IPS-15b (cell line): Measurements from ENCODE around the gene SLX9.

Experiments
- H3K27me3 ChIP-seq: one replicate; pipeline ENCODE4 v1.6.1; 2013; ENCODE audit warnings: low read length; ENCODE audit not compliant: control insufficient read depth, insufficient read depth
- H3K36me3 ChIP-seq: one replicate; pipeline ENCODE4 v1.6.1; 2013; ENCODE audit warnings: low read length; ENCODE audit not compliant: control insufficient read depth, insufficient read depth
- H3K4me1 ChIP-seq: one replicate; pipeline ENCODE4 v1.6.1; 2013; ENCODE audit warnings: mild to moderate bottlenecking, low read length; ENCODE audit not compliant: control insufficient read depth, insufficient read depth
- H3K4me3 ChIP-seq: one replicate; pipeline ENCODE4 v1.5.1; 2013; ENCODE audit warnings: low read depth, low read length
- H3K9ac ChIP-seq: one replicate; pipeline ENCODE4 v1.6.1; 2013; ENCODE audit warnings: low read depth, mild to moderate bottlenecking, low read length
- H3K9me3 ChIP-seq: one replicate; pipeline ENCODE4 v1.6.1; 2013; ENCODE audit warnings: mild to moderate bottlenecking, low read length; ENCODE audit not compliant: control insufficient read depth, insufficient read depth

The SLX9 gene

GRCh38 chr21:44903689-44904088 lies 36.1 kb upstream of the SLX9 start:
- Histone ChIP-seq H3K4me3 (no peak overlapping the region), H3K27me3 (no peaks in the 10 kb centered on the region), H3K4me1 (no peaks in the 10 kb centered on the region), H3K36me3 (peaks cover 3% of the 10 kb centered on the region), H3K9ac (no peak overlapping the region), H3K9me3 (no peaks in the 10 kb centered on the region)

- H3K36me3 ChIP-seq: no peaks in the 10 kb centered on the region
- H3K4me3 ChIP-seq: no peak overlapping the region
- no peaks in the 10 kb centered on the region for H3K27me3 ChIP-seq
- H3K9ac ChIP-seq: no peak overlapping the region
- H3K4me1 ChIP-seq: no peaks in the 10 kb centered on the region
- no peaks in the 10 kb centered on the region for H3K9me3 ChIP-seq
Observed at GRCh38 chr21:44904141-44904923, 35.5 kb upstream of the SLX9 start.

GRCh38 chr21:44905016-44905727 lies 34.7 kb upstream of the SLX9 start:
- Histone ChIP-seq H3K36me3 (no peaks in the 10 kb centered on the region), H3K4me1 (no peaks in the 10 kb centered on the region), H3K9ac (no peak overlapping the region), H3K4me3 (no peak overlapping the region), H3K9me3 (no peaks in the 10 kb centered on the region), H3K27me3 (no peaks in the 10 kb centered on the region)

GRCh38 chr21:44905728-44906090 lies 34.1 kb upstream of the SLX9 start:
- H3K9ac ChIP-seq: no peak overlapping the region
- H3K36me3 ChIP-seq: no peaks in the 10 kb centered on the region
- H3K9me3 ChIP-seq: no peaks in the 10 kb centered on the region
- no peaks in the 10 kb centered on the region for H3K27me3 ChIP-seq
- H3K4me3 ChIP-seq: no peak overlapping the region
- H3K4me1 ChIP-seq: no peaks in the 10 kb centered on the region

- no peak overlapping the region for H3K4me3 ChIP-seq
- H3K9me3 ChIP-seq: no peaks in the 10 kb centered on the region
- no peaks in the 10 kb centered on the region for H3K4me1 ChIP-seq
- no peaks in the 10 kb centered on the region for H3K36me3 ChIP-seq
- H3K27me3 ChIP-seq: no peaks in the 10 kb centered on the region
- H3K9ac ChIP-seq: no peak overlapping the region
Observed at GRCh38 chr21:44907225-44907965, 32.4 kb upstream of the SLX9 start.

- Histone ChIP-seq H3K9ac (no peak overlapping the region), H3K4me1 (no peaks in the 10 kb centered on the region), H3K9me3 (no peaks in the 10 kb centered on the region), H3K4me3 (no peak overlapping the region), H3K27me3 (no peaks in the 10 kb centered on the region), H3K36me3 (no peaks in the 10 kb centered on the region)
Observed at GRCh38 chr21:44907966-44908895, 31.6 kb upstream of the SLX9 start.

- H3K9me3 ChIP-seq: no peaks in the 10 kb centered on the region
- H3K9ac ChIP-seq: no peak overlapping the region
- H3K36me3 ChIP-seq: no peaks in the 10 kb centered on the region
- no peak overlapping the region for H3K4me3 ChIP-seq
- H3K27me3 ChIP-seq: no peaks in the 10 kb centered on the region
- no peaks in the 10 kb centered on the region for H3K4me1 ChIP-seq
Observed at GRCh38 chr21:44908908-44909307, 30.9 kb upstream of the SLX9 start.

- H3K27me3 ChIP-seq: no peaks in the 10 kb centered on the region
- no peaks in the 10 kb centered on the region for H3K9me3 ChIP-seq
- H3K9ac ChIP-seq: no peak overlapping the region
- no peak overlapping the region for H3K4me3 ChIP-seq
- no peaks in the 10 kb centered on the region for H3K36me3 ChIP-seq
- no peaks in the 10 kb centered on the region for H3K4me1 ChIP-seq
Observed at GRCh38 chr21:44909719-44910118, 30.1 kb upstream of the SLX9 start.

GRCh38 chr21:44910229-44911067 lies 29.4 kb upstream of the SLX9 start:
- Histone ChIP-seq H3K4me1 (no peaks in the 10 kb centered on the region), H3K36me3 (no peaks in the 10 kb centered on the region), H3K4me3 (no peak overlapping the region), H3K27me3 (no peaks in the 10 kb centered on the region), H3K9me3 (no peaks in the 10 kb centered on the region), H3K9ac (no peak overlapping the region)

GRCh38 chr21:44911068-44911383 lies 28.8 kb upstream of the SLX9 start:
- Histone ChIP-seq H3K4me1 (no peaks in the 10 kb centered on the region), H3K9ac (no peak overlapping the region), H3K4me3 (no peak overlapping the region)

More at GRCh38 chr21:44911068-44911383, 28.8 kb upstream of the SLX9 start:
- Histone ChIP-seq H3K9me3 (no peaks in the 10 kb centered on the region), H3K36me3 (no peaks in the 10 kb centered on the region), H3K27me3 (no peaks in the 10 kb centered on the region)
